SK-N-SH (cell line): ENCODE results near the gene SCO1. TPM values are rescaled to one million over a fixed set of nuclear protein-coding genes. Genes with fewer than 3 reads are reported as not detected.

ENCODE experiments used
- CTCF ChIA-PET: fragments of 300-600, 350-600 bp; formaldehyde crosslinking; extraction: SDS; loops from one replicate; lab custom pipeline; 2021; lab: Yijun Ruan, JAX
- POLR2A ChIA-PET: fragments of 350-600 bp; sonication (Branson Sonifier 250); formaldehyde crosslinking; extraction: SDS; loops from one replicate; lab custom pipeline; 2020; ENCODE audit warnings: antibody characterized with exemption, inconsistent platforms; lab: Yijun Ruan, JAX
- DNase-seq: peaks from one replicate; pipeline ENCODE4 v3.0.0; 2012
- H2AFZ ChIP-seq: fragments of 200-600 bp; sonication (generic); 2 replicates; pipeline ENCODE4 v1.8.1; 2016; ENCODE audit warnings: antibody characterized with exemption, mild to moderate bottlenecking, low read depth
- H3F3A ChIP-seq: fragments of 200-600 bp; sonication (generic); replicated peaks from 2 replicates; pipeline ENCODE3; 2016; ENCODE audit warnings: antibody characterized with exemption, mild to moderate bottlenecking; ENCODE audit not compliant: insufficient read depth
- H3K27ac ChIP-seq, 2 experiments: fragments of 200-500 bp in 1 of 2; fragments of 200-600 bp in 1 of 2; sonication (Bioruptor generic) in 1 of 2; sonication (generic), shearing (Covaris generic) in 1 of 2; 2 replicates each; pipeline versions ENCODE4 v1.5.1 to v1.6.1; 2014 to 2016; ENCODE audit warnings: low read depth in 2 of 2, inconsistent platforms in 1 of 2, low read length in 1 of 2, mild to moderate bottlenecking in 1 of 2, mixed read lengths in 1 of 2
- H3K27me3 ChIP-seq: fragments of 200-600 bp; sonication (generic), shearing (Covaris generic); 2 replicates; pipeline ENCODE4 v1.6.1; 2016; ENCODE audit warnings: mixed run types; ENCODE audit not compliant: insufficient read depth
- H3K36me3 ChIP-seq, 2 experiments: fragments of 200-500 bp in 1 of 2; fragments of 200-600 bp in 1 of 2; sonication (Bioruptor generic) in 1 of 2; sonication (generic) in 1 of 2; replicated peaks in 1 of 2; 2 replicates each; pipeline versions ENCODE3 to v1.5.1; 2014 to 2016; ENCODE audit warnings: low read length in 1 of 2, mild to moderate bottlenecking in 1 of 2; ENCODE audit not compliant: insufficient read depth in 2 of 2, control insufficient read depth in 1 of 2
- H3K4me1 ChIP-seq, 2 experiments: fragments of 200-500 bp in 1 of 2; fragments of 200-600 bp in 1 of 2; sonication (Bioruptor generic) in 1 of 2; sonication (generic), shearing (Covaris generic) in 1 of 2; 2 replicates each; pipeline versions ENCODE4 v1.5.1 to v1.6.1; 2014 to 2016; ENCODE audit warnings: low read depth in 1 of 2, low read length in 1 of 2, mixed run types in 1 of 2; ENCODE audit not compliant: insufficient read depth in 2 of 2, control insufficient read depth in 1 of 2
- H3K4me2 ChIP-seq: fragments of 200-600 bp; sonication (generic), shearing (Covaris generic); 2 replicates; pipeline ENCODE4 v1.6.1; 2017; ENCODE audit warnings: mixed run types
- H3K4me3 ChIP-seq, 2 experiments: fragments of 200-500 bp in 1 of 2; fragments of 200-600 bp in 1 of 2; sonication (Bioruptor generic) in 1 of 2; sonication (generic), shearing (Covaris generic) in 1 of 2; 2 replicates each; pipeline versions ENCODE4 v1.5.1 to v1.8.1; 2014 to 2016; ENCODE audit warnings: low read depth in 2 of 2, inconsistent platforms in 1 of 2, low read length in 1 of 2, mild to moderate bottlenecking in 1 of 2, mixed read lengths in 1 of 2, moderate library complexity in 1 of 2
- H3K79me2 ChIP-seq: fragments of 200-600 bp; sonication (generic); 2 replicates; pipeline ENCODE4 v1.8.1; 2017; ENCODE audit warnings: mild to moderate bottlenecking; ENCODE audit not compliant: insufficient read depth
- H3K9ac ChIP-seq: fragments of 200-600 bp; sonication (generic); 2 replicates; pipeline ENCODE4 v1.6.1; 2017; ENCODE audit warnings: mixed run types
- H3K9me2 ChIP-seq: fragments of 200-600 bp; sonication (generic); 2 replicates; pipeline ENCODE4 v1.6.1; 2017; ENCODE audit warnings: mixed run types
- H3K9me3 ChIP-seq: fragments of 200-600 bp; sonication (generic); 2 replicates; pipeline ENCODE4 v1.6.1; 2017; ENCODE audit warnings: mixed run types, mild to moderate bottlenecking, moderate library complexity
- H4K20me1 ChIP-seq: fragments of 200-600 bp; sonication (generic); 2 replicates; pipeline ENCODE4 v1.6.1; 2017; ENCODE audit warnings: mild to moderate bottlenecking, mixed run types; ENCODE audit not compliant: insufficient read depth
- CHD2 ChIP-seq: fragments of 150-350 bp; IDR thresholded peaks from 2 replicates; pipeline ENCODE4 v1.6.1; 2018; ENCODE audit warnings: low read length; ENCODE audit not compliant: partially characterized antibody
- ELF1 ChIP-seq: IDR thresholded peaks from 2 replicates; pipeline ENCODE4 v1.4.0; 2012
- EP300 ChIP-seq, 2 experiments: IDR thresholded peaks; 2 replicates each; pipeline versions ENCODE4 v1.4.0 to v1.6.1; 2012; ENCODE audit warnings: borderline replicate concordance in 1 of 2, low read depth in 1 of 2, low read length in 1 of 2
- EZH2phosphoT487 ChIP-seq: fragments of 200-600 bp; sonication (generic); IDR thresholded peaks from 2 replicates; pipeline ENCODE4 v1.6.1; 2017; ENCODE audit warnings: low read depth, mixed run types, mild to moderate bottlenecking, antibody characterized with exemption, moderate library complexity, borderline replicate concordance
- FOSL2 ChIP-seq: IDR thresholded peaks from 2 replicates; pipeline ENCODE4 v1.4.0; 2012; ENCODE audit warnings: low read depth, mild to moderate bottlenecking, moderate library complexity, borderline replicate concordance
- GABPA ChIP-seq: IDR thresholded peaks from 2 replicates; pipeline ENCODE4 v1.4.0; 2012; ENCODE audit warnings: low read depth, mild to moderate bottlenecking
- JUND ChIP-seq: IDR thresholded peaks from 2 replicates; pipeline ENCODE4 v1.4.0; 2012
- MXI1 ChIP-seq: IDR thresholded peaks from 2 replicates; pipeline ENCODE4 v1.6.1; 2012; ENCODE audit warnings: mild to moderate bottlenecking, low read depth, low read length, improper control_type of control experiment
- NFIC ChIP-seq: IDR thresholded peaks from 2 replicates; pipeline ENCODE4 v1.4.0; 2012; ENCODE audit warnings: borderline replicate concordance
- NRF1 ChIP-seq: IDR thresholded peaks from 2 replicates; pipeline ENCODE4 v1.6.1; 2012; ENCODE audit warnings: low read depth, mild to moderate bottlenecking, low read length
- POLR2AphosphoS5 ChIP-seq: IDR thresholded peaks from 2 replicates; pipeline ENCODE4 v1.6.1; 2012; ENCODE audit warnings: low read depth, low read length
- RAD21 ChIP-seq: IDR thresholded peaks from 2 replicates; pipeline ENCODE4 v1.6.1; 2012; ENCODE audit warnings: mild to moderate bottlenecking, low read length
- RFX5 ChIP-seq: IDR thresholded peaks from 2 replicates; pipeline ENCODE4 v1.6.1; 2012; ENCODE audit warnings: mild to moderate bottlenecking, improper control_type of control experiment, low read length
- RXRA ChIP-seq: IDR thresholded peaks from 2 replicates; pipeline ENCODE4 v1.4.0; 2012; ENCODE audit warnings: low read depth, mild to moderate bottlenecking, borderline replicate concordance
- SIN3A ChIP-seq: IDR thresholded peaks from 2 replicates; pipeline ENCODE4 v1.6.1; 2012; ENCODE audit warnings: low read depth, mild to moderate bottlenecking, low read length, moderate library complexity, borderline replicate concordance
- SMC3 ChIP-seq: IDR thresholded peaks from 2 replicates; pipeline ENCODE4 v1.6.1; 2012; ENCODE audit warnings: low read depth, low read length, improper control_type of control experiment
- TAF1 ChIP-seq: IDR thresholded peaks from 2 replicates; pipeline ENCODE4 v1.6.1; 2012; ENCODE audit warnings: low read depth, mild to moderate bottlenecking, low read length, moderate library complexity, borderline replicate concordance
- TCF12 ChIP-seq: IDR thresholded peaks from 2 replicates; pipeline ENCODE4 v1.4.0; 2012
- YY1 ChIP-seq: IDR thresholded peaks from 2 replicates; pipeline ENCODE4 v1.4.0; 2012; ENCODE audit warnings: low read depth, mild to moderate bottlenecking
- WGBS: methylation state at CpG from one replicate; pipeline ENCODE4 v1.1.6; 2017; ENCODE audit warnings: low lambda C conversion rate; 5-methylcytosine and 5-hydroxymethylcytosine counted together
- polyA plus RNA-seq, 3 experiments: library from polyadenylated mRNA; depleted of rRNA; stranded (reverse); fragments of >200 nt; gene quantifications; 2 replicates each; pipeline ENCODE4 v1.2.3, GENCODE V29; 2012
- TF ChIP-seq, protein P1 (sequence below): fragments of 200-600 bp; sonication (generic); IDR thresholded peaks from 2 replicates; pipeline ENCODE4 v1.6.1; 2017; ENCODE audit warnings: antibody characterized with exemption, mild to moderate bottlenecking, moderate library complexity
- TF ChIP-seq, protein P2 (sequence below): IDR thresholded peaks from 2 replicates; pipeline ENCODE4 v1.4.0; 2012; ENCODE audit warnings: low read depth
- TF ChIP-seq, protein P3 (sequence below): IDR thresholded peaks from 2 replicates; pipeline ENCODE4; 2012
- TF ChIP-seq, protein P4 (sequence below): IDR thresholded peaks from 2 replicates; pipeline ENCODE4 v1.4.0; 2012; ENCODE audit warnings: low read depth, borderline replicate concordance
- TF ChIP-seq, protein P5 (sequence below): IDR thresholded peaks from 2 replicates; pipeline ENCODE4 v1.4.0; 2012; ENCODE audit warnings: low read depth, borderline replicate concordance

SCO1 gene
- 28.6 and 32.7 TPM in 2 replicates for polyA plus RNA-seq (2012; rRNA removed)
- polyA plus RNA-seq (2012; cell fraction: cytosol; rRNA removed), result 32.0 and 37.7 TPM in 2 replicates
- polyA plus RNA-seq (2012; cell fraction: nucleus; rRNA removed), result 30.1 and 30.7 TPM in 2 replicates

DNA sequence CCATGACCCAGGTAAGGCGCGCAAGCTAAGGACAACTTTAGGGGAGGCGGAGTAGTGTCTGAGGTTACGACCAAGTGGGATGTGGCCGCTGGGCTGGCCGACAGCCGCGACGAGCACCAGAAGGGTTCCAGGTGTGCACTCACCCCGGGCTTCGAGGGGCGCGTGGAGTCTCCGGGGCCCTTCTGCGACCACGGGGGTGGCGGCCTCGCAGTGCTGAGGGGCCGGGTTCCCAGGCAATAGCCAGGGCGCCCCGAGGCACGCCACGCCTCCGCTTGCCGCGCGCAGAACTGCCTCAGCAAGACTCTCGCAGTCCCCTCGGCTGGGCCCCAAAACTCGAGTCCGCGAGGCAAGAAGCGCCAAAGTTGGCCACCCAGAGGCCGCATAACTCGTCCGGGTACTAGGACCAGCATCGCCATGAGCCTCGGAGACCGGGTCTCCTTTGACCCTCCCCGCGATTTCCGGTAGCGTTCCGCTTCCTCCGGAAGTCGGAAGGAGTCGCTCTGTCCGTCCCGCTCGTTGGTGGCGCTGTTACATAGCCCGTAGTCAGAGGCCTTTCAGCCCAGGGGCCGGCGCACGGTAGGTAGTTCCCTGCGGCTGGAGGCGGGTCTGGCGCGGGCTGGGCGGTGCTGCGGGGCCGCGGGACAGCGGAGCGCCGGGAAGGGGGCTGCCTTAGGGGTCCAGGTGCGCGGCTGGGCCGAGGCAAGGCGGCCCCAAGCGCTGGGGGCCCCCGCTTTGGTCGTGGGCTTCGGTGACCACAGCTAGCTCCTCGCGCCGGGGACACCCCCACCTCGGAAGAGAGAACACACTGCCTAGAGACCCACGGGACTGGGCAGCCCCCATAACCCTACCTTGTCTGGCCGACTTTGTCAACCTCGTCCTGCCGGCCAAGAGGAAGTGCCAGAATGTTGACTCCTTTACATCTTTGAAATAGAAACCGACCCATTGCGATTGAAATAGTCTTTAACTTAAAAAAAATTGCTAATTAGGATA, at the start of gene SCO1, which contains the start of gene ADPRM:
Gene SCO1 (minus strand): TSS at position 442 of the 990 bp plus-strand sequence. CDS start 26 bp downstream, at position 416.
Gene ADPRM (plus strand): TSS at position 503 of the 990 bp plus-strand sequence. CDS start 7,333 bp downstream, outside the sequence.
- ChIA-PET CTCF (interaction anchor here (1.0 to 2.1 kb wide), 7 partner anchors 33 to 947 kb away, joined by 3 to 10 read pairs (median 5); partner anchors contain the start of gene TMEM220), POLR2A (no interaction called here)
- under 1% methylated on average over 20 of the region's 84 CpGs for WGBS
- TF ChIP-seq ELF1, result peak; percentile 86
- TF ChIP-seq JUND, result peak; percentile 57
- TF ChIP-seq YY1, result peak; percentile 80
- TF ChIP-seq NRF1, result peak; percentile 38
- TF ChIP-seq, protein P1, sequence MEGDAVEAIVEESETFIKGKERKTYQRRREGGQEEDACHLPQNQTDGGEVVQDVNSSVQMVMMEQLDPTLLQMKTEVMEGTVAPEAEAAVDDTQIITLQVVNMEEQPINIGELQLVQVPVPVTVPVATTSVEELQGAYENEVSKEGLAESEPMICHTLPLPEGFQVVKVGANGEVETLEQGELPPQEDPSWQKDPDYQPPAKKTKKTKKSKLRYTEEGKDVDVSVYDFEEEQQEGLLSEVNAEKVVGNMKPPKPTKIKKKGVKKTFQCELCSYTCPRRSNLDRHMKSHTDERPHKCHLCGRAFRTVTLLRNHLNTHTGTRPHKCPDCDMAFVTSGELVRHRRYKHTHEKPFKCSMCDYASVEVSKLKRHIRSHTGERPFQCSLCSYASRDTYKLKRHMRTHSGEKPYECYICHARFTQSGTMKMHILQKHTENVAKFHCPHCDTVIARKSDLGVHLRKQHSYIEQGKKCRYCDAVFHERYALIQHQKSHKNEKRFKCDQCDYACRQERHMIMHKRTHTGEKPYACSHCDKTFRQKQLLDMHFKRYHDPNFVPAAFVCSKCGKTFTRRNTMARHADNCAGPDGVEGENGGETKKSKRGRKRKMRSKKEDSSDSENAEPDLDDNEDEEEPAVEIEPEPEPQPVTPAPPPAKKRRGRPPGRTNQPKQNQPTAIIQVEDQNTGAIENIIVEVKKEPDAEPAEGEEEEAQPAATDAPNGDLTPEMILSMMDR, result peak; percentile 47
- peak; percentile 91 for TF ChIP-seq TAF1
- TF ChIP-seq CHD2, result peak; percentile 61
- TF ChIP-seq, protein P2, sequence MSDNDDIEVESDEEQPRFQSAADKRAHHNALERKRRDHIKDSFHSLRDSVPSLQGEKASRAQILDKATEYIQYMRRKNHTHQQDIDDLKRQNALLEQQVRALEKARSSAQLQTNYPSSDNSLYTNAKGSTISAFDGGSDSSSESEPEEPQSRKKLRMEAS, result peak; percentile 89
- no peak for TF ChIP-seq EP300 (IDR thresholded peaks at IDR 0.05; ENCODE audit: borderline replicate concordance in 1 of 2, low read depth in 1 of 2, low read length in 1 of 2)
- peak; percentile 90 for TF ChIP-seq POLR2AphosphoS5
- TF ChIP-seq, protein P3, sequence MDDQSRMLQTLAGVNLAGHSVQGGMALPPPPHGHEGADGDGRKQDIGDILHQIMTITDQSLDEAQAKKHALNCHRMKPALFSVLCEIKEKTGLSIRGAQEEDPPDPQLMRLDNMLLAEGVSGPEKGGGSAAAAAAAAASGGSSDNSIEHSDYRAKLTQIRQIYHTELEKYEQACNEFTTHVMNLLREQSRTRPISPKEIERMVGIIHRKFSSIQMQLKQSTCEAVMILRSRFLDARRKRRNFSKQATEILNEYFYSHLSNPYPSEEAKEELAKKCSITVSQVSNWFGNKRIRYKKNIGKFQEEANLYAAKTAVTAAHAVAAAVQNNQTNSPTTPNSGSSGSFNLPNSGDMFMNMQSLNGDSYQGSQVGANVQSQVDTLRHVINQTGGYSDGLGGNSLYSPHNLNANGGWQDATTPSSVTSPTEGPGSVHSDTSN, result peak; percentile 19; the same call in 1 of the 2 replicates
- TF ChIP-seq SMC3, result no peak
- TF ChIP-seq RXRA, result peak; percentile 29; the same call in 1 of the 2 replicates
- peak; percentile 53; the same call in 1 of the 2 replicates for TF ChIP-seq FOSL2
- TF ChIP-seq, protein P4, sequence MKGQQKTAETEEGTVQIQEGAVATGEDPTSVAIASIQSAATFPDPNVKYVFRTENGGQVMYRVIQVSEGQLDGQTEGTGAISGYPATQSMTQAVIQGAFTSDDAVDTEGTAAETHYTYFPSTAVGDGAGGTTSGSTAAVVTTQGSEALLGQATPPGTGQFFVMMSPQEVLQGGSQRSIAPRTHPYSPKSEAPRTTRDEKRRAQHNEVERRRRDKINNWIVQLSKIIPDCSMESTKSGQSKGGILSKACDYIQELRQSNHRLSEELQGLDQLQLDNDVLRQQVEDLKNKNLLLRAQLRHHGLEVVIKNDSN, result peak; percentile 21; the same call in 1 of the 2 replicates
- no peak for TF ChIP-seq RFX5
- TF ChIP-seq NFIC, result peak; percentile 58
- TF ChIP-seq MXI1, result peak; percentile 86
- TF ChIP-seq SIN3A, result peak; percentile 80; the same call in 1 of the 2 replicates
- TF ChIP-seq, protein P5, sequence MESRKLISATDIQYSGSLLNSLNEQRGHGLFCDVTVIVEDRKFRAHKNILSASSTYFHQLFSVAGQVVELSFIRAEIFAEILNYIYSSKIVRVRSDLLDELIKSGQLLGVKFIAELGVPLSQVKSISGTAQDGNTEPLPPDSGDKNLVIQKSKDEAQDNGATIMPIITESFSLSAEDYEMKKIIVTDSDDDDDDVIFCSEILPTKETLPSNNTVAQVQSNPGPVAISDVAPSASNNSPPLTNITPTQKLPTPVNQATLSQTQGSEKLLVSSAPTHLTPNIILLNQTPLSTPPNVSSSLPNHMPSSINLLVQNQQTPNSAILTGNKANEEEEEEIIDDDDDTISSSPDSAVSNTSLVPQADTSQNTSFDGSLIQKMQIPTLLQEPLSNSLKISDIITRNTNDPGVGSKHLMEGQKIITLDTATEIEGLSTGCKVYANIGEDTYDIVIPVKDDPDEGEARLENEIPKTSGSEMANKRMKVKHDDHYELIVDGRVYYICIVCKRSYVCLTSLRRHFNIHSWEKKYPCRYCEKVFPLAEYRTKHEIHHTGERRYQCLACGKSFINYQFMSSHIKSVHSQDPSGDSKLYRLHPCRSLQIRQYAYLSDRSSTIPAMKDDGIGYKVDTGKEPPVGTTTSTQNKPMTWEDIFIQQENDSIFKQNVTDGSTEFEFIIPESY, result 0 out of 2 replicates have a peak, but pooled peaks have one; percentile 16
- peak; percentile 97 for TF ChIP-seq GABPA
- no peak for TF ChIP-seq EZH2phosphoT487
- TF ChIP-seq TCF12, result peak; percentile 3; the same call in 1 of the 2 replicates
- no peak; the same call in 1 of the 2 replicates for TF ChIP-seq RAD21

More for the DNA sequence above, at the start of gene SCO1, which contains the start of gene ADPRM:
- peak within 1 kb of the TSS; percentile 90 for H2AFZ ChIP-seq
- peak within 1 kb of the TSS; percentile 76 for H3K4me2 ChIP-seq
- H3K9me3 ChIP-seq, result no peaks in the 10 kb centered on the region
- H4K20me1 ChIP-seq, result peaks cover 9% of the 10 kb centered on the region; the same call in 1 of the 2 replicates
- peaks cover 91% of the 10 kb centered on the region for H3K79me2 ChIP-seq
- peak within 1 kb of the TSS; percentile 85 for H3K9ac ChIP-seq
- peaks cover 29 to 34% of the 10 kb centered on the region in 2 experiments for H3K36me3 ChIP-seq
- DNase-seq, result peak; percentile 95
- H3K9me2 ChIP-seq, result no peaks in the 10 kb centered on the region
- H3K4me3 ChIP-seq, result peak within 1 kb of the TSS; percentile 76 to 99
- H3K27ac ChIP-seq, result peak within 1 kb of the TSS; percentile 93 to 94
- H3K27me3 ChIP-seq, result no peaks in the 10 kb centered on the region
- H3K4me1 ChIP-seq, result peaks cover 7 to 8% of the 10 kb centered on the region in 2 experiments; a peak in 3 of 4 replicates
- H3F3A ChIP-seq, result peaks cover 7% of the 10 kb centered on the region
